H9 (cell line): Measurements from ENCODE around the gene LPAR6. TPM values are rescaled to one million over a fixed set of nuclear protein-coding genes. Genes with fewer than 3 reads are reported as not detected.

ENCODE experiments used
- DNase-seq: peaks from one replicate; pipeline ENCODE4 v3.0.0-alpha.2; 2017
- H2AFZ ChIP-seq: one replicate; pipeline ENCODE4 v1.6.1; 2013; ENCODE audit warnings: mild to moderate bottlenecking, low read length, control low read depth, moderate library complexity
- H2AK5ac ChIP-seq: 2 replicates; pipeline ENCODE4 v1.6.1; 2013; ENCODE audit warnings: low read length, control low read depth, mixed read lengths; ENCODE audit not compliant: insufficient read length
- H2BK120ac ChIP-seq: one replicate; pipeline ENCODE4 v1.6.1; 2013; ENCODE audit warnings: low read depth, mild to moderate bottlenecking, low read length, control low read depth, inconsistent platforms; ENCODE audit not compliant: poor library complexity, severe bottlenecking
- H2BK12ac ChIP-seq: 2 replicates; pipeline ENCODE4 v1.6.1; 2013; ENCODE audit warnings: low read length, control low read depth, mixed read lengths, low read depth; ENCODE audit not compliant: insufficient read length
- H2BK15ac ChIP-seq: 2 replicates; pipeline ENCODE4 v1.6.1; 2013; ENCODE audit warnings: low read depth, low read length, control low read depth
- H2BK20ac ChIP-seq: one replicate; pipeline ENCODE4 v1.6.1; 2013; ENCODE audit warnings: low read depth, mild to moderate bottlenecking, low read length, control low read depth, inconsistent platforms; ENCODE audit not compliant: poor library complexity, severe bottlenecking
- H2BK5ac ChIP-seq: 2 replicates; pipeline ENCODE4 v1.6.1; 2013; ENCODE audit warnings: low read length, control low read depth, mixed read lengths; ENCODE audit not compliant: insufficient read length
- H3K14ac ChIP-seq: 2 replicates; pipeline ENCODE4 v1.6.1; 2013; ENCODE audit warnings: low read length, control low read depth; ENCODE audit not compliant: insufficient read depth
- H3K18ac ChIP-seq: 2 replicates; pipeline ENCODE4 v1.6.1; 2013; ENCODE audit warnings: low read depth, mild to moderate bottlenecking, mixed read lengths, low read length, control low read depth; ENCODE audit not compliant: insufficient read length
- H3K23ac ChIP-seq: 2 replicates; pipeline ENCODE4 v1.6.1; 2013; ENCODE audit warnings: low read length, control low read depth, mixed read lengths, low read depth; ENCODE audit not compliant: insufficient read length
- H3K23me2 ChIP-seq: 2 replicates; pipeline ENCODE4 v1.6.1; 2013; ENCODE audit warnings: low read depth, mild to moderate bottlenecking, mixed read lengths, low read length, control low read depth; ENCODE audit not compliant: insufficient read length, poor library complexity, severe bottlenecking
- H3K27ac ChIP-seq: 2 replicates; pipeline ENCODE4 v1.5.1; 2013; ENCODE audit warnings: low read length, control low read depth, mixed read lengths, low read depth; ENCODE audit not compliant: insufficient read length
- H3K27me3 ChIP-seq: 2 replicates; pipeline ENCODE4 v1.6.1; 2013; ENCODE audit warnings: low read length, control low read depth, inconsistent platforms; ENCODE audit not compliant: insufficient read depth
- H3K4ac ChIP-seq: 2 replicates; pipeline ENCODE4 v1.6.1; 2013; ENCODE audit warnings: low read depth, mild to moderate bottlenecking, control low read depth, inconsistent platforms, low read length, moderate library complexity
- H3K4me1 ChIP-seq: 2 replicates; pipeline ENCODE4 v1.6.1; 2013; ENCODE audit warnings: low read length, control low read depth, inconsistent platforms; ENCODE audit not compliant: insufficient read depth
- H3K4me2 ChIP-seq: 2 replicates; pipeline ENCODE4 v1.6.1; 2013; ENCODE audit warnings: low read length, control low read depth, mixed read lengths; ENCODE audit not compliant: insufficient read length, insufficient read depth
- H3K56ac ChIP-seq: 2 replicates; pipeline ENCODE4 v1.6.1; 2013; ENCODE audit warnings: low read depth, mild to moderate bottlenecking, mixed read lengths, low read length, control low read depth; ENCODE audit not compliant: insufficient read length
- H3K79me1 ChIP-seq: 2 replicates; pipeline ENCODE4 v1.6.1; 2013; ENCODE audit warnings: low read depth, mild to moderate bottlenecking, moderate library complexity, low read length, control low read depth, inconsistent platforms; ENCODE audit not compliant: insufficient read depth, poor library complexity, severe bottlenecking
- H3K79me2 ChIP-seq: 2 replicates; pipeline ENCODE4 v1.6.1; 2013; ENCODE audit warnings: low read length, control low read depth, inconsistent platforms; ENCODE audit not compliant: insufficient read depth
- H3K9ac ChIP-seq: 2 replicates; pipeline ENCODE4 v1.6.1; 2013; ENCODE audit warnings: low read length, control low read depth, mixed read lengths; ENCODE audit not compliant: insufficient read length; ENCODE audit errors: extremely low read depth
- H3K9me3 ChIP-seq: one replicate; pipeline ENCODE4 v1.6.1; 2013; ENCODE audit warnings: low read depth, low read length, inconsistent platforms; ENCODE audit not compliant: control insufficient read depth
- H3T11ph ChIP-seq: one replicate; pipeline ENCODE4 v1.6.1; 2013; ENCODE audit warnings: mild to moderate bottlenecking, low read length, control low read depth, inconsistent platforms
- H4K20me1 ChIP-seq: one replicate; pipeline ENCODE4 v1.6.1; 2013; ENCODE audit not compliant: control insufficient read depth, insufficient read length, insufficient read depth
- H4K5ac ChIP-seq: 2 replicates; pipeline ENCODE4 v1.6.1; 2013; ENCODE audit warnings: low read depth, mild to moderate bottlenecking, mixed read lengths, low read length, control low read depth; ENCODE audit not compliant: insufficient read length
- H4K8ac ChIP-seq: replicated peaks from 2 replicates; pipeline ENCODE4 v1.6.1; 2013; ENCODE audit warnings: low read length, control low read depth, mixed read lengths, low read depth; ENCODE audit not compliant: insufficient read length
- H4K91ac ChIP-seq: 2 replicates; pipeline ENCODE4 v1.6.1; 2013; ENCODE audit warnings: low read depth, mild to moderate bottlenecking, moderate library complexity, mixed read lengths, low read length, control low read depth; ENCODE audit not compliant: insufficient read length
- H3K27ac Mint-ChIP-seq, 3 experiments: 2 replicates in 2 of 3; 3 replicates in 1 of 3; pipeline ENCODE4 v1.8.0; 2020 to 2021; ENCODE audit warnings: mixed read lengths in 3 of 3, mild to moderate bottlenecking in 1 of 3, moderate library complexity in 1 of 3
- H3K27me3 Mint-ChIP-seq: 2 replicates; pipeline ENCODE4 v1.8.0; 2021; ENCODE audit warnings: low read depth, mild to moderate bottlenecking, moderate library complexity, mixed read lengths
- H3K36me3 Mint-ChIP-seq, 3 experiments: 2 replicates in 2 of 3; 3 replicates in 1 of 3; pipeline ENCODE4 v1.8.0; 2020 to 2021; ENCODE audit warnings: low read depth in 3 of 3, mixed read lengths in 3 of 3; ENCODE audit not compliant: insufficient read depth in 1 of 3
- H3K4me1 Mint-ChIP-seq, 2 experiments: 2 replicates each; pipeline ENCODE4 v1.8.0; 2020; ENCODE audit warnings: mixed read lengths in 2 of 2
- H3K4me3 Mint-ChIP-seq, 2 experiments: 2 replicates in 1 of 2; 3 replicates in 1 of 2; pipeline ENCODE4 v1.8.0; 2020 to 2021; ENCODE audit warnings: mild to moderate bottlenecking in 2 of 2, mixed read lengths in 2 of 2, moderate library complexity in 1 of 2
- H3K9me3 Mint-ChIP-seq, 2 experiments: 2 replicates in 1 of 2; 3 replicates in 1 of 2; pipeline ENCODE4 v1.8.0; 2020; ENCODE audit warnings: mild to moderate bottlenecking in 2 of 2, mixed read lengths in 2 of 2, moderate library complexity in 1 of 2
- CTCF ChIP-seq: fragments of 200-600 bp; sonication (generic); conservative IDR thresholded peaks from 3 replicates; pipeline ENCODE4 v1.8.0; 2021; ENCODE audit warnings: antibody characterized with exemption, mild to moderate bottlenecking
- WGBS: extraction: QIAGEN DNeasy Blood & Tissue Kit; methylation state at CpG from one replicate; pipeline ENCODE4 v1.1.7; 2013; ENCODE audit warnings: missing lambda C conversion rate, low lambda C conversion rate, mixed read lengths; ENCODE audit not compliant: insufficient read length; ENCODE audit errors: extremely low coverage; 5-methylcytosine and 5-hydroxymethylcytosine counted together
- total RNA-seq: library from RNA; stranded (reverse); gene quantifications from 2 replicates; pipeline ENCODE4 v1.2.1, GENCODE V29; 2021

LPAR6 gene
- total RNA-seq, 1 experiment from 2014 or later = 4.2 TPM

- Histone ChIP-seq H3K4ac (no peak overlapping the region), H3K56ac (no peak overlapping the region), H3K4me1 (no peaks in the 10 kb centered on the region), H3K27ac (no peak overlapping the region), H2BK120ac (no peak overlapping the region), H4K91ac (no peak overlapping the region), H2AK5ac (no peak overlapping the region), H3K23me2 (no peaks in the 10 kb centered on the region), H3K18ac (no peak overlapping the region), H2BK20ac (no peak overlapping the region), H4K8ac (no peak overlapping the region), H4K20me1 (no peaks in the 10 kb centered on the region), H3K79me1 (no peaks in the 10 kb centered on the region), H2BK15ac (no peak overlapping the region), H3K23ac (no peak overlapping the region), H2BK5ac (no peak overlapping the region), H2AFZ (no peak overlapping the region), H3K79me2 (no peaks in the 10 kb centered on the region), H3K9me3 (no peaks in the 10 kb centered on the region), H2BK12ac (no peak overlapping the region), H3K14ac (no peak overlapping the region), H3T11ph (no peak overlapping the region), H3K9ac (no peak overlapping the region), H3K4me2 (no peak overlapping the region), H4K5ac (no peak overlapping the region), H3K27me3 (no peaks in the 10 kb centered on the region)
- no peaks in the 10 kb centered on the region for H3K27me3 Mint-ChIP-seq
- H3K9me3 Mint-ChIP-seq = no peaks in the 10 kb centered on the region; a peak in 1 of 5 replicates
- H3K27ac Mint-ChIP-seq = no peak overlapping the region
- no CpG with 5 or more reads among the region's 5 CpGs for WGBS
- TF ChIP-seq CTCF = no peak
- no peaks in the 10 kb centered on the region; a peak in 1 of 4 replicates for H3K4me1 Mint-ChIP-seq
- peaks cover 2 to 5% (median 5%) of the 10 kb centered on the region in 3 experiments; a peak in 5 of 7 replicates for H3K36me3 Mint-ChIP-seq
- H3K4me3 Mint-ChIP-seq = no peak overlapping the region
- DNase-seq = no peak
Measured at GRCh38 chr13:48431431-48431830, 18.5 kb upstream of the LPAR6 start.
